ENCODE measurements around the gene GPRC5C.
A peak's percentile ranks its signal among the peaks of the same experiment; 100 is the strongest.

Gene GPRC5C

GRCh38 chr17:74474043-74474792 is 42.3 kb downstream of the GPRC5C start:
- TF ChIP-seq CTCF (IDR thresholded peaks at IDR 0.05; ENCODE audit: extremely low read depth, missing control alignments) = no peak
- no peak for DNase-seq (ENCODE audit: low spot score)

GRCh38 chr17:74475189-74475588 is 43.3 kb downstream of the GPRC5C start:
- no peak for DNase-seq (ENCODE audit: low spot score)
- no peak for TF ChIP-seq CTCF (IDR thresholded peaks at IDR 0.05; ENCODE audit: extremely low read depth, missing control alignments)

- DNase-seq (ENCODE audit: low spot score) = no peak
- no peak for TF ChIP-seq CTCF (IDR thresholded peaks at IDR 0.05; ENCODE audit: extremely low read depth, missing control alignments)
Observed at GRCh38 chr17:74477411-74477810, 45.5 kb downstream of the GPRC5C start.

GRCh38 chr17:74478420-74479100 is 46.7 kb downstream of the GPRC5C start:
- no peak for TF ChIP-seq CTCF (IDR thresholded peaks at IDR 0.05; ENCODE audit: extremely low read depth, missing control alignments)
- DNase-seq (ENCODE audit: low spot score) = peak; percentile 11

- DNase-seq (ENCODE audit: low spot score) = no peak
- no peak for TF ChIP-seq CTCF (IDR thresholded peaks at IDR 0.05; ENCODE audit: extremely low read depth, missing control alignments)
Observed at GRCh38 chr17:74480290-74480689, 48.4 kb downstream of the GPRC5C start.

- TF ChIP-seq CTCF (IDR thresholded peaks at IDR 0.05; ENCODE audit: extremely low read depth, missing control alignments) = no peak
- no peak for DNase-seq (ENCODE audit: low spot score)
Observed at GRCh38 chr17:74481621-74482020, 49.7 kb downstream of the GPRC5C start.

GRCh38 chr17:74484066-74484465 is 52.2 kb downstream of the GPRC5C start:
- no peak for DNase-seq (ENCODE audit: low spot score)
- TF ChIP-seq CTCF (IDR thresholded peaks at IDR 0.05; ENCODE audit: extremely low read depth, missing control alignments) = no peak

All from GM20000 (cell line).